GM13977 (cell line): ENCODE measurements around the gene SRCAP.

Source experiments
- DNase-seq: peaks from one replicate; pipeline ENCODE4 v3.0.0; 2012; ENCODE audit warnings: low spot score
- CTCF ChIP-seq: IDR thresholded peaks from 2 replicates; pipeline ENCODE4 v1.5.1; 2012; ENCODE audit warnings: mild to moderate bottlenecking, control low read depth; ENCODE audit not compliant: insufficient read depth; ENCODE audit errors: extremely low read depth, missing control alignments
- in situ Hi-C: fragments of 300-500 bp; cut with MboI; formaldehyde crosslinking; loops from one replicate; pipeline ENCODE4 v1.12.0; 2022; ENCODE audit warnings: low sequenced_read_pairs, low pct_unique_long_range_greater_than_20kb, mixed read lengths, inconsistent platforms; ENCODE audit not compliant: unreplicated experiment

SRCAP gene

GRCh38 chr16:30766206-30766932 is 67.4 kb downstream of the SRCAP start:
- no peak for DNase-seq
- TF ChIP-seq CTCF: no peak
- in situ Hi-C loops: no loop called here

- in situ Hi-C loops: no loop called here
- TF ChIP-seq CTCF: no peak
Observed at GRCh38 chr16:30766933-30767284, 67.9 kb downstream of the SRCAP start.

GRCh38 chr16:30767767-30768465 is 68.9 kb downstream of the SRCAP start:
- in situ Hi-C loops: no loop called here
- DNase-seq: no peak
- TF ChIP-seq CTCF: no peak

More at GRCh38 chr16:30766933-30767284, 67.9 kb downstream of the SRCAP start:
- DNase-seq: no peak

GRCh38 chr16:30768583-30769181 is 69.7 kb downstream of the SRCAP start:
- in situ Hi-C loops: no loop called here
- DNase-seq: no peak
- TF ChIP-seq CTCF: no peak

GRCh38 chr16:30769379-30770089 is 70.6 kb downstream of the SRCAP start:
- in situ Hi-C loops: no loop called here
- no peak for DNase-seq
- TF ChIP-seq CTCF: no peak

- in situ Hi-C loops: no loop called here
- DNase-seq: no peak
- no peak for TF ChIP-seq CTCF
Observed at GRCh38 chr16:30771726-30772125, 72.8 kb downstream of the SRCAP start.
